Measurements from ENCODE around the gene HLTF.
A peak's percentile ranks its signal among the peaks of the same experiment; 100 is the strongest.

HLTF gene

GRCh38 chr3:149087208-149087607, 875 bp upstream of the HLTF start:
- DNase-seq: peak; percentile 86

GRCh38 chr3:149085828-149086231, 503 bp downstream of the HLTF start:
- DNase-seq: peak; percentile 53

- DNase-seq: no peak
Observed at GRCh38 chr3:149081772-149082171, 4.6 kb downstream of the HLTF start.

GRCh38 chr3:149080699-149081091, 5.6 kb downstream of the HLTF start:
- no peak for DNase-seq

GRCh38 chr3:149080011-149080698, 6.2 kb downstream of the HLTF start:
- DNase-seq: no peak

GRCh38 chr3:149077628-149078027, 8.7 kb downstream of the HLTF start:
- DNase-seq: no peak

GRCh38 chr3:149067883-149068282, 18.4 kb downstream of the HLTF start:
- DNase-seq: no peak

GRCh38 chr3:149061776-149062175, 24.6 kb downstream of the HLTF start:
- DNase-seq: no peak

- no peak for DNase-seq
Observed at GRCh38 chr3:149058602-149059001, 27.7 kb downstream of the HLTF start.

- no peak for DNase-seq
Observed at GRCh38 chr3:149058198-149058597, 28.1 kb downstream of the HLTF start.

GRCh38 chr3:149055575-149055974, 30.8 kb downstream of the HLTF start:
- peak; percentile 10 for DNase-seq

- DNase-seq: no peak
Observed at GRCh38 chr3:149044339-149045083, 41.8 kb downstream of the HLTF start.

GRCh38 chr3:149042789-149043386, 43.4 kb downstream of the HLTF start:
- DNase-seq: peak; percentile 4

GRCh38 chr3:149038322-149038721, 48.0 kb downstream of the HLTF start:
- DNase-seq: peak; percentile 4

GRCh38 chr3:149037684-149038083, 48.6 kb downstream of the HLTF start:
- DNase-seq: no peak

- no peak for DNase-seq
Observed at GRCh38 chr3:149031096-149031495, 55.2 kb downstream of the HLTF start.

- no peak for DNase-seq
Observed at GRCh38 chr3:149026718-149027117, 59.6 kb downstream of the HLTF start.

- DNase-seq: peak; percentile 3
Observed at GRCh38 chr3:149023951-149024350, 62.4 kb downstream of the HLTF start.

- no peak for DNase-seq
Observed at GRCh38 chr3:149021830-149022229, 64.5 kb downstream of the HLTF start.

GRCh38 chr3:149020839-149021252, 65.5 kb downstream of the HLTF start:
- no peak for DNase-seq

GRCh38 chr3:149020196-149020838, 66.0 kb downstream of the HLTF start:
- no peak for DNase-seq

- no peak for DNase-seq
Observed at GRCh38 chr3:149019580-149019979, 66.8 kb downstream of the HLTF start.

GRCh38 chr3:149018247-149018646, 68.1 kb downstream of the HLTF start:
- no peak for DNase-seq

Data from DMS53 (cell line).